C1 segment of cervical spinal cord (tissue), 14 donors: ENCODE measurements around the gene LRMDA.

Experiments
- DNase-seq, 14 donors: peaks; one replicate each; lab custom pipeline; 2025; lab: John Stamatoyannopoulos, UW

The LRMDA gene

GRCh38 chr10:76543655-76544054, 1112.2 kb downstream of the LRMDA start:
- DNase-seq: no peak

- DNase-seq: no peak
Observed at GRCh38 chr10:76544789-76545188, 1113.4 kb downstream of the LRMDA start.

- DNase-seq: no peak
Observed at GRCh38 chr10:76546411-76546810, 1115.0 kb downstream of the LRMDA start.

- DNase-seq: peak in 11 of 14 donors; percentile 12 to 68 (median 35)
Observed at GRCh38 chr10:76547352-76547972, 1116.0 kb downstream of the LRMDA start.

- DNase-seq: no peak
Observed at GRCh38 chr10:76548716-76549115, 1117.3 kb downstream of the LRMDA start.

GRCh38 chr10:76549171-76549570, 1117.7 kb downstream of the LRMDA start:
- DNase-seq: no peak

GRCh38 chr10:76550806-76551205, 1119.4 kb downstream of the LRMDA start:
- DNase-seq: no peak

- no peak for DNase-seq
Observed at GRCh38 chr10:76552091-76552873, 1120.9 kb downstream of the LRMDA start.

GRCh38 chr10:76553263-76554032, 1122.0 kb downstream of the LRMDA start:
- DNase-seq: no peak

GRCh38 chr10:76554033-76554408, 1122.6 kb downstream of the LRMDA start:
- DNase-seq: no peak

GRCh38 chr10:76554478-76554877, 1123.1 kb downstream of the LRMDA start:
- peak in 3 of 14 donors; percentile 2 to 21 (median 3) for DNase-seq

GRCh38 chr10:76555067-76555670, 1123.7 kb downstream of the LRMDA start:
- DNase-seq: no peak

- no peak for DNase-seq
Observed at GRCh38 chr10:76557366-76557765, 1125.9 kb downstream of the LRMDA start.

GRCh38 chr10:76558586-76558985, 1127.2 kb downstream of the LRMDA start:
- DNase-seq: no peak

- no peak for DNase-seq
Observed at GRCh38 chr10:76558996-76559891, 1127.8 kb downstream of the LRMDA start.

GRCh38 chr10:76559892-76560220, 1128.4 kb downstream of the LRMDA start:
- DNase-seq: no peak

- no peak for DNase-seq
Observed at GRCh38 chr10:76560338-76560737, 1128.9 kb downstream of the LRMDA start.

- no peak for DNase-seq
Observed at GRCh38 chr10:76563286-76563685, 1131.9 kb downstream of the LRMDA start.

GRCh38 chr10:76572021-76572420, 1140.6 kb downstream of the LRMDA start:
- DNase-seq: no peak

- no peak for DNase-seq
Observed at GRCh38 chr10:76576276-76576962, 1145.0 kb downstream of the LRMDA start.

GRCh38 chr10:76577455-76577854, 1146.0 kb downstream of the LRMDA start:
- DNase-seq: no peak
